ENCODE data around the gene GIGYF1. TPM values are rescaled to one million over a fixed set of nuclear protein-coding genes. Genes with fewer than 3 reads are reported as not detected.

GIGYF1 gene
- polyA plus RNA-seq, 1 donor from 2014 or later = 28.3 TPM

DNA sequence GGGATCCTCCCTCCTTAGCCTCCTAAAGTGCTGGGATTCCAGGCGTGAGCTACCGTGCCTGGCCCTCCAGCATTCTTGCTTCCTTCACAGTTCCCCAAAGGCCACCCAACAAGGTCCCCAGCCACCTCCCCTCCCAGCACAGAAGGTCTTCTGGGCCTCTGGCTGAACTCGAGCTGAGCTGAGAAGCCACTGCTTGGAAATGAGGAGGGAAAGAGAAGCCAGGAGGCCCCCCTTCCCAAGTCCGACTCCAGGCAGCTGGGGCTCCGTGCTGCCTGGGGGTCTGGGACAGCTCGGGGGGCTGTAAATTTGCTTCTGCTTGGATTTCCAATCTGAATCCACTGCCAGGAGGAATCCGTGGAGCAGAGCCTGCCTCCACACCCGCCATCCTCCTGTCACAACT lies 20.7 kb upstream of the GIGYF1 start:
- peaks cover 9% of the 10 kb centered on the region for H3K27me3 ChIP-seq (ENCODE audit: insufficient read depth, low read depth, low read length)
- no peak overlapping the region for H2AFZ ChIP-seq (ENCODE audit: low read depth, low read length)
- no peaks in the 10 kb centered on the region for H3K9me3 ChIP-seq (ENCODE audit: low read length)
- no peaks in the 10 kb centered on the region for H4K20me1 ChIP-seq (ENCODE audit: insufficient read depth)
- H3K36me3 ChIP-seq (ENCODE audit: insufficient read depth, low read length) = no peaks in the 10 kb centered on the region
- no peak overlapping the region for H3K4me3 ChIP-seq (ENCODE audit: low read length)
- TF ChIP-seq EP300 (conservative IDR thresholded peaks at IDR 0.05; ENCODE audit: poor library complexity, severe bottlenecking) = no peak
- no peak for TF ChIP-seq TAF1 (IDR thresholded peaks at IDR 0.05; ENCODE audit: low read depth)
- no peak for TF ChIP-seq RAD21 (conservative IDR thresholded peaks at IDR 0.05)
- TF ChIP-seq SMC3 (conservative IDR thresholded peaks at IDR 0.05; ENCODE audit: poor library complexity) = no peak
- no peak for TF ChIP-seq MXI1 (conservative IDR thresholded peaks at IDR 0.05; ENCODE audit: poor library complexity, severe bottlenecking)
- no peak for TF ChIP-seq POLR2AphosphoS5 (IDR thresholded peaks at IDR 0.05)
- TF ChIP-seq, protein P1, sequence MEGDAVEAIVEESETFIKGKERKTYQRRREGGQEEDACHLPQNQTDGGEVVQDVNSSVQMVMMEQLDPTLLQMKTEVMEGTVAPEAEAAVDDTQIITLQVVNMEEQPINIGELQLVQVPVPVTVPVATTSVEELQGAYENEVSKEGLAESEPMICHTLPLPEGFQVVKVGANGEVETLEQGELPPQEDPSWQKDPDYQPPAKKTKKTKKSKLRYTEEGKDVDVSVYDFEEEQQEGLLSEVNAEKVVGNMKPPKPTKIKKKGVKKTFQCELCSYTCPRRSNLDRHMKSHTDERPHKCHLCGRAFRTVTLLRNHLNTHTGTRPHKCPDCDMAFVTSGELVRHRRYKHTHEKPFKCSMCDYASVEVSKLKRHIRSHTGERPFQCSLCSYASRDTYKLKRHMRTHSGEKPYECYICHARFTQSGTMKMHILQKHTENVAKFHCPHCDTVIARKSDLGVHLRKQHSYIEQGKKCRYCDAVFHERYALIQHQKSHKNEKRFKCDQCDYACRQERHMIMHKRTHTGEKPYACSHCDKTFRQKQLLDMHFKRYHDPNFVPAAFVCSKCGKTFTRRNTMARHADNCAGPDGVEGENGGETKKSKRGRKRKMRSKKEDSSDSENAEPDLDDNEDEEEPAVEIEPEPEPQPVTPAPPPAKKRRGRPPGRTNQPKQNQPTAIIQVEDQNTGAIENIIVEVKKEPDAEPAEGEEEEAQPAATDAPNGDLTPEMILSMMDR (IDR thresholded peaks at IDR 0.05; ENCODE audit: poor library complexity, severe bottlenecking) = no peak
- TF ChIP-seq EZH2 (IDR thresholded peaks at IDR 0.05; ENCODE audit: borderline replicate concordance, insufficient read depth, low read length, poor library complexity, severe bottlenecking) = no peak
- TF ChIP-seq, protein P2, sequence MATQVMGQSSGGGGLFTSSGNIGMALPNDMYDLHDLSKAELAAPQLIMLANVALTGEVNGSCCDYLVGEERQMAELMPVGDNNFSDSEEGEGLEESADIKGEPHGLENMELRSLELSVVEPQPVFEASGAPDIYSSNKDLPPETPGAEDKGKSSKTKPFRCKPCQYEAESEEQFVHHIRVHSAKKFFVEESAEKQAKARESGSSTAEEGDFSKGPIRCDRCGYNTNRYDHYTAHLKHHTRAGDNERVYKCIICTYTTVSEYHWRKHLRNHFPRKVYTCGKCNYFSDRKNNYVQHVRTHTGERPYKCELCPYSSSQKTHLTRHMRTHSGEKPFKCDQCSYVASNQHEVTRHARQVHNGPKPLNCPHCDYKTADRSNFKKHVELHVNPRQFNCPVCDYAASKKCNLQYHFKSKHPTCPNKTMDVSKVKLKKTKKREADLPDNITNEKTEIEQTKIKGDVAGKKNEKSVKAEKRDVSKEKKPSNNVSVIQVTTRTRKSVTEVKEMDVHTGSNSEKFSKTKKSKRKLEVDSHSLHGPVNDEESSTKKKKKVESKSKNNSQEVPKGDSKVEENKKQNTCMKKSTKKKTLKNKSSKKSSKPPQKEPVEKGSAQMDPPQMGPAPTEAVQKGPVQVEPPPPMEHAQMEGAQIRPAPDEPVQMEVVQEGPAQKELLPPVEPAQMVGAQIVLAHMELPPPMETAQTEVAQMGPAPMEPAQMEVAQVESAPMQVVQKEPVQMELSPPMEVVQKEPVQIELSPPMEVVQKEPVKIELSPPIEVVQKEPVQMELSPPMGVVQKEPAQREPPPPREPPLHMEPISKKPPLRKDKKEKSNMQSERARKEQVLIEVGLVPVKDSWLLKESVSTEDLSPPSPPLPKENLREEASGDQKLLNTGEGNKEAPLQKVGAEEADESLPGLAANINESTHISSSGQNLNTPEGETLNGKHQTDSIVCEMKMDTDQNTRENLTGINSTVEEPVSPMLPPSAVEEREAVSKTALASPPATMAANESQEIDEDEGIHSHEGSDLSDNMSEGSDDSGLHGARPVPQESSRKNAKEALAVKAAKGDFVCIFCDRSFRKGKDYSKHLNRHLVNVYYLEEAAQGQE (IDR thresholded peaks at IDR 0.05; ENCODE audit: borderline replicate concordance) = no peak
- no peak overlapping the region for H3K4me2 ChIP-seq (ENCODE audit: low read length)
- H3F3A ChIP-seq (ENCODE audit: insufficient read depth, low read length, poor library complexity, severe bottlenecking) = no peaks in the 10 kb centered on the region
- H3K79me2 ChIP-seq (replicated peaks; ENCODE audit: insufficient read depth, low read length) = no peaks in the 10 kb centered on the region
- no peak overlapping the region for H3K9ac ChIP-seq (ENCODE audit: low read length)
- no peaks in the 10 kb centered on the region for H3K9me2 ChIP-seq (ENCODE audit: insufficient read depth, low read length)
- H3K27ac ChIP-seq (ENCODE audit: low read length) = no peak overlapping the region

DNA sequence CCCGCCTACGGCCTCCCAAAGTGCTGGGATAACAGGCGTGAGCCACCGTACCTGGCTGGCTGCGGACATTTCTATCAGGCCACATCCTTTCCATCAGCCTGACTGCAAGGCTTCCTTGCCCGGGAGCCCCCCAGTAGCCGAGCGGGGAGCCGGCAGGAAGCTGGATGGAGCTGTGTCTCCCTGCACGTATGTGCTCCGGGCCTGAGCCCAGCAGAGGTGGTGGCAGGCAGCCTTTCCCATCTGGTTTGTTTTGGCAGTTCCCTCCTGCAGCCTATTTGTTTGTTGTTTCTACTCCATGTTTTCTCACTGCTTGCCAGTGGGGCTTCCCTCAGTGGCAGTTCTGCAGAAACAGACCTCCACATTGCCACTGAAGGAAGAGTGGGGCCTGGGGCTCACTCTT lies 17.3 kb upstream of the GIGYF1 start:
- Histone ChIP-seq H3K36me3 (ENCODE audit: insufficient read depth, low read length) (no peaks in the 10 kb centered on the region), H3K4me3 (ENCODE audit: low read length) (no peak overlapping the region), H2AFZ (ENCODE audit: low read depth, low read length) (no peak overlapping the region), H3K9me2 (ENCODE audit: insufficient read depth, low read length) (no peaks in the 10 kb centered on the region), H3F3A (ENCODE audit: insufficient read depth, low read length, poor library complexity, severe bottlenecking) (no peaks in the 10 kb centered on the region), H3K9ac (ENCODE audit: low read length) (no peak overlapping the region), H3K27me3 (ENCODE audit: insufficient read depth, low read depth, low read length) (no peaks in the 10 kb centered on the region), H3K79me2 (replicated peaks; ENCODE audit: insufficient read depth, low read length) (peaks cover 10% of the 10 kb centered on the region), H3K9me3 (ENCODE audit: low read length) (no peaks in the 10 kb centered on the region), H3K27ac (ENCODE audit: low read length) (no peak overlapping the region), H4K20me1 (ENCODE audit: insufficient read depth) (no peaks in the 10 kb centered on the region), H3K4me2 (ENCODE audit: low read length) (no peak overlapping the region)
- TF ChIP-seq EP300 (conservative IDR thresholded peaks at IDR 0.05; ENCODE audit: poor library complexity, severe bottlenecking) (no peak), RAD21 (conservative IDR thresholded peaks at IDR 0.05) (no peak), EZH2 (IDR thresholded peaks at IDR 0.05; ENCODE audit: borderline replicate concordance, insufficient read depth, low read length, poor library complexity, severe bottlenecking) (no peak), SMC3 (conservative IDR thresholded peaks at IDR 0.05; ENCODE audit: poor library complexity) (no peak), MXI1 (conservative IDR thresholded peaks at IDR 0.05; ENCODE audit: poor library complexity, severe bottlenecking) (no peak), TAF1 (IDR thresholded peaks at IDR 0.05; ENCODE audit: low read depth) (no peak), POLR2AphosphoS5 (IDR thresholded peaks at IDR 0.05) (no peak)
- TF ChIP-seq, protein P2 (IDR thresholded peaks at IDR 0.05; ENCODE audit: borderline replicate concordance) = no peak
- TF ChIP-seq, protein P1 (IDR thresholded peaks at IDR 0.05; ENCODE audit: poor library complexity, severe bottlenecking) = no peak
